Osteoblast (primary cell): ENCODE measurements around the gene LYSMD4. TPM values are rescaled to one million over a fixed set of nuclear protein-coding genes. Genes with fewer than 3 reads are reported as not detected.

Experiments used
- DNase-seq: peaks from one replicate; pipeline ENCODE4 v3.0.0; 2011; ENCODE audit warnings: low spot score, mixed read lengths; ENCODE audit not compliant: insufficient read length; ENCODE audit errors: missing footprints
- H2AFZ ChIP-seq: 2 replicates; pipeline ENCODE4 v1.6.0; 2011; ENCODE audit warnings: mild to moderate bottlenecking, low read length
- H3K27ac ChIP-seq: 2 replicates; pipeline ENCODE4 v1.5.1; 2011; ENCODE audit warnings: mild to moderate bottlenecking, low read depth, low read length, moderate library complexity
- H3K27me3 ChIP-seq: 2 replicates; pipeline ENCODE4 v1.6.0; 2012; ENCODE audit warnings: mild to moderate bottlenecking, control low read depth, inconsistent platforms, low read length, moderate library complexity; ENCODE audit not compliant: insufficient read depth
- H3K36me3 ChIP-seq: 2 replicates; pipeline ENCODE4 v1.5.1; 2011; ENCODE audit warnings: mild to moderate bottlenecking, low read length, control low read depth, moderate library complexity; ENCODE audit not compliant: insufficient read depth
- H3K4me1 ChIP-seq: 2 replicates; pipeline ENCODE4 v1.5.1; 2011; ENCODE audit warnings: mild to moderate bottlenecking, low read length, control low read depth, moderate library complexity; ENCODE audit not compliant: insufficient read depth
- H3K4me2 ChIP-seq: 2 replicates; pipeline ENCODE4 v1.6.0; 2011; ENCODE audit warnings: mild to moderate bottlenecking, low read length; ENCODE audit not compliant: insufficient read depth
- H3K4me3 ChIP-seq: fragments of 200-600 bp; sonication (generic); 3 replicates; pipeline ENCODE4 v1.5.1; 2012; ENCODE audit warnings: mild to moderate bottlenecking, low read length, inconsistent platforms; ENCODE audit not compliant: insufficient read depth
- H3K79me2 ChIP-seq: 2 replicates; pipeline ENCODE4 v1.6.0; 2012; ENCODE audit warnings: mild to moderate bottlenecking, low read length, control low read depth, inconsistent platforms; ENCODE audit not compliant: insufficient read depth
- H3K9me3 ChIP-seq: 2 replicates; pipeline ENCODE4 v1.5.1; 2011; ENCODE audit warnings: low read depth, low read length, control low read depth
- H4K20me1 ChIP-seq: 2 replicates; pipeline ENCODE4 v1.6.0; 2012; ENCODE audit warnings: mild to moderate bottlenecking, low read length, control low read depth; ENCODE audit not compliant: insufficient read depth
- total RNA-seq: library from RNA; depleted of rRNA; stranded (reverse); fragments of >200 nt; gene quantifications from 2 replicates; pipeline ENCODE4 v1.2.3, GENCODE V29; 2012
- TF ChIP-seq, protein P1 (sequence below): IDR thresholded peaks from 2 replicates; pipeline ENCODE4 v1.5.1; 2011; ENCODE audit warnings: mild to moderate bottlenecking, low read depth, low read length, moderate library complexity; ENCODE audit errors: extremely low read depth

LYSMD4 gene
- total RNA-seq, 1 donor: 8.7 TPM

DNA sequence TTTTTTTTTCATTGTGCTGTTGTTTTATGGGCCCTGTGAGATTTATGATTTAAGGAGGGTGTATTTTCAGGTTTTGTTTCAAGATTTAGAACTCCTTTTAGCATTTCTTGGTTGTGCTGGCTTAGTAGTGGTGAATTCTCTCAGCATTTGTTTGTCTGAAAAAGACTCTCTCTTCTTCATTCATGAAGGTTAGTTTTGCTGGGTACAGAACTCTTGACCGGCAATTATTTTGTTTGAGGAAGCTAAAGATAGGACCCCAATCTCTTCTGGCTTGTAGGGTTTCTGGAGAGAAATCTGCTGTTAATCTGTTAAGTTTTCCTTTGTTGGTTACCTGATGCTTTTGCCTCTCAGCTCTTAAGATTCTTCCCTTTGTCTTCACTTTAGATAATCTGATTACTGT lies 46.9 kb downstream of the LYSMD4 start:
- peaks cover 26% of the 10 kb centered on the region for H3K79me2 ChIP-seq
- no peak overlapping the region for H3K4me2 ChIP-seq
- peaks cover 10% of the 10 kb centered on the region for H3K4me1 ChIP-seq
- peaks cover 24% of the 10 kb centered on the region for H3K36me3 ChIP-seq
- H2AFZ ChIP-seq: no peak overlapping the region
- H3K4me3 ChIP-seq: no peak overlapping the region
- H3K27ac ChIP-seq: no peak overlapping the region
- no peak for DNase-seq
- TF ChIP-seq, protein P1, sequence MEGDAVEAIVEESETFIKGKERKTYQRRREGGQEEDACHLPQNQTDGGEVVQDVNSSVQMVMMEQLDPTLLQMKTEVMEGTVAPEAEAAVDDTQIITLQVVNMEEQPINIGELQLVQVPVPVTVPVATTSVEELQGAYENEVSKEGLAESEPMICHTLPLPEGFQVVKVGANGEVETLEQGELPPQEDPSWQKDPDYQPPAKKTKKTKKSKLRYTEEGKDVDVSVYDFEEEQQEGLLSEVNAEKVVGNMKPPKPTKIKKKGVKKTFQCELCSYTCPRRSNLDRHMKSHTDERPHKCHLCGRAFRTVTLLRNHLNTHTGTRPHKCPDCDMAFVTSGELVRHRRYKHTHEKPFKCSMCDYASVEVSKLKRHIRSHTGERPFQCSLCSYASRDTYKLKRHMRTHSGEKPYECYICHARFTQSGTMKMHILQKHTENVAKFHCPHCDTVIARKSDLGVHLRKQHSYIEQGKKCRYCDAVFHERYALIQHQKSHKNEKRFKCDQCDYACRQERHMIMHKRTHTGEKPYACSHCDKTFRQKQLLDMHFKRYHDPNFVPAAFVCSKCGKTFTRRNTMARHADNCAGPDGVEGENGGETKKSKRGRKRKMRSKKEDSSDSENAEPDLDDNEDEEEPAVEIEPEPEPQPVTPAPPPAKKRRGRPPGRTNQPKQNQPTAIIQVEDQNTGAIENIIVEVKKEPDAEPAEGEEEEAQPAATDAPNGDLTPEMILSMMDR: no peak
- H3K27me3 ChIP-seq: no peaks in the 10 kb centered on the region
- H4K20me1 ChIP-seq: no peaks in the 10 kb centered on the region
- H3K9me3 ChIP-seq: no peaks in the 10 kb centered on the region

DNA sequence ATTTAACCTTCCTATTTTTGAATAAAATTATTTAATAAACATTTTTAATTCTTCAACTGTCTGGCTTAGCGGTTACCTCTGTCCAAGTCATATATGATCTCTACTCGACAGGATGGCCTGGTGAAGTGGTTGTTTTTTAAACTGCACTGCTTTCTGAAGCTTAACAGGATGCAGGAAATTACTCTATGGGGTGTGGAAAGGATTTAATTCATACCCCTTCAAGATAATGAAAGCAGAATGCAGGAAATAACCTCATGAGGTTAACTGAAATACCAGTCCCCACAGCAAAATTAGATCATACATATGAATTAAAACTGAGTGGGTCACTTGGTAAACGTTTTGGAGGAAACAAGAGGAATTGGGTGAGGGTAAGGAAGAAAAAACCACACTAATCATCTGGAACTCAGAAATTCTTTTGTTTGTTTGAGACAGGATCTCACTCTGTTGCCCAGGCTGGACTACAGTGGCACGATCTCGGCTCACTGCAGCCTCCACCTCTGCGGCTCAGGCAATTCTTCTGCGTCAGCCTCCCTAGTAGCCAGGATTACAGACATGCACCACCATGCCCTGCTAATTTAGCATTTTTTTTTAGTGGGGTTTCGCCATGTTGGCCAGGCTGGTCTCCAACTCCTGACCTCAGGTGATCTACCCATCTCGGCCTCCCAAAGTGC lies 50.1 kb downstream of the LYSMD4 start:
- no peak overlapping the region for H3K4me2 ChIP-seq
- no peak for DNase-seq
- peaks cover 10% of the 10 kb centered on the region for H3K4me1 ChIP-seq
- H4K20me1 ChIP-seq: no peaks in the 10 kb centered on the region
- H3K9me3 ChIP-seq: no peaks in the 10 kb centered on the region
- no peaks in the 10 kb centered on the region for H3K27me3 ChIP-seq
- H3K79me2 ChIP-seq: peaks cover 24% of the 10 kb centered on the region
- H2AFZ ChIP-seq: no peak overlapping the region
- H3K36me3 ChIP-seq: peaks cover 22% of the 10 kb centered on the region
- TF ChIP-seq, protein P1: no peak
- H3K4me3 ChIP-seq: no peak overlapping the region
- H3K27ac ChIP-seq: peak overlapping the region; percentile 60

DNA sequence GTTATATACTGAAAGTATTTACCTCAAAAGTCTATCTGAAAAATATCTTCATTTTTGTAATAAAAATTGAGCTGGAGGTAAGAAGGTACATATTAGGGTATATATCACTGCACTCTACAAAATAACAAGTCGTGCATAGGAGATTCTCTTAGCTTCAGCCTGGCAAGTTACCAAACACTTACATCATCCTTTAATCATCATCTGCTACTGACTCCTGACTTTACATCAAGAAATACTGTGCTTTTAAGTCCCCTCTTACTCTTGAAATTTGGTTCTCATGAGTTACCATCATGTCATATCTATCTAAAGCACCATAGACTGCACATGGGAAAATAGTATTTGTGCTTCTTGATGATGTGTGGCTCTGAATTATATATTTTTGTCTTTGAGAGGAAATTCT lies 50.8 kb downstream of the LYSMD4 start:
- Histone ChIP-seq H3K36me3 (peaks cover 24% of the 10 kb centered on the region), H2AFZ (no peak overlapping the region), H3K79me2 (peaks cover 22% of the 10 kb centered on the region), H3K27me3 (no peaks in the 10 kb centered on the region), H3K9me3 (no peaks in the 10 kb centered on the region), H3K4me1 (peaks cover 10% of the 10 kb centered on the region), H4K20me1 (no peaks in the 10 kb centered on the region), H3K4me3 (no peak overlapping the region), H3K4me2 (no peak overlapping the region), H3K27ac (peak overlapping the region; percentile 60)
- DNase-seq: peak; percentile 30
- TF ChIP-seq, protein P1: no peak

DNA sequence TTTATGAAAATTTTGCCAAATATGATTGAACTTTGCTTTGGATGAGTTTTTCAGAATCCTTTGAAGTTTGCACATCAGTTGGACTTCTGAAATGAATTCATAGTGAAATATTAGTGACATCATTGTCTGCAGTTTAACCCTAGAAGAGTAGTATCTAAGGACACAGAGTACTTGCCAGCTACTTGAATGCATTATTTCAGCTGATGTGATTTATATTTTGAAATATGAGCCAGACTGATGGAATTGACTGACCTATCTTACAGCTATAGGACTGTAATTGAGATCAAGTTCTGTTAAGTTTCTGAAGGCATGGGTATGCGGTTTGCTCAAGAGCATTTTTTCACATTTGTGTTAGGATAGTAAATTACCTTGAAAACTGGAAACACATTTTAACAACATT lies 51.2 kb downstream of the LYSMD4 start:
- H3K27me3 ChIP-seq: no peaks in the 10 kb centered on the region
- TF ChIP-seq, protein P1: no peak
- no peaks in the 10 kb centered on the region for H4K20me1 ChIP-seq
- peaks cover 13% of the 10 kb centered on the region for H3K4me1 ChIP-seq
- H3K4me2 ChIP-seq: no peak overlapping the region
- H3K36me3 ChIP-seq: peaks cover 25% of the 10 kb centered on the region
- peaks cover 20% of the 10 kb centered on the region for H3K79me2 ChIP-seq
- H2AFZ ChIP-seq: no peak overlapping the region
- H3K4me3 ChIP-seq: no peak overlapping the region
- peak overlapping the region; percentile 60 for H3K27ac ChIP-seq
- H3K9me3 ChIP-seq: no peaks in the 10 kb centered on the region
- no peak for DNase-seq
